Stimulated activated memory B cell treated with anti-CD40 and anti-IgM and Interleukin-4, amounts not matched to agents 10 μg/mL and 1 μg/mL and 100 μg/mL, for 72 hours (primary cell): ENCODE results near the gene THAP8.

Experiments
- ATAC-seq: fragments of 150-1000 bp; cut with Tn5 transposase; 2 replicates; pipeline ENCODE4 v1.10.0; 2021
- H3K27ac Mint-ChIP-seq: one replicate; pipeline ENCODE4 v1.8.0; 2022; ENCODE audit warnings: mild to moderate bottlenecking, mixed read lengths
- H3K27me3 Mint-ChIP-seq: one replicate; pipeline ENCODE4 v1.8.0; 2022; ENCODE audit warnings: mixed read lengths
- H3K36me3 Mint-ChIP-seq: one replicate; pipeline ENCODE4 v1.8.0; 2022; ENCODE audit warnings: mixed read lengths
- H3K4me1 Mint-ChIP-seq: one replicate; pipeline ENCODE4 v1.8.0; 2022; ENCODE audit warnings: mixed read lengths
- H3K4me3 Mint-ChIP-seq: one replicate; pipeline ENCODE4 v1.8.0; 2022; ENCODE audit warnings: mild to moderate bottlenecking, moderate library complexity, mixed read lengths
- H3K9me3 Mint-ChIP-seq: one replicate; pipeline ENCODE4 v1.8.0; 2022; ENCODE audit warnings: mixed read lengths

THAP8 gene

GRCh38 chr19:35996777-35997176 lies 57.3 kb downstream of the THAP8 start:
- Mint-ChIP-seq H3K27me3 (no peaks in the 10 kb centered on the region), H3K27ac (peak overlapping the region; percentile 90), H3K36me3 (peaks cover 11% of the 10 kb centered on the region), H3K4me1 (peaks cover 57% of the 10 kb centered on the region), H3K4me3 (peak overlapping the region; percentile 98), H3K9me3 (no peaks in the 10 kb centered on the region)
- ATAC-seq, result no peak

GRCh38 chr19:35995048-35995993 lies 58.8 kb downstream of the THAP8 start, which contains the start of gene SDHAF1:
SDHAF1 (plus strand) TSS chr19:35995188; CDS start chr19:35995275, 87 bp downstream.
- H3K27ac Mint-ChIP-seq, result peak within 1 kb of the TSS; percentile 90
- peak within 1 kb of the TSS; percentile 98 for H3K4me3 Mint-ChIP-seq
- ATAC-seq, result peak; percentile 96
- peaks cover 49% of the 10 kb centered on the region for H3K4me1 Mint-ChIP-seq
- no peaks in the 10 kb centered on the region for H3K27me3 Mint-ChIP-seq
- no peaks in the 10 kb centered on the region for H3K36me3 Mint-ChIP-seq
- H3K9me3 Mint-ChIP-seq, result no peaks in the 10 kb centered on the region

- Mint-ChIP-seq H3K27me3 (no peaks in the 10 kb centered on the region), H3K27ac (peak overlapping the region; percentile 90), H3K4me1 (peaks cover 44% of the 10 kb centered on the region), H3K4me3 (peak overlapping the region; percentile 72), H3K9me3 (no peaks in the 10 kb centered on the region), H3K36me3 (no peaks in the 10 kb centered on the region)
- ATAC-seq, result no peak
Observed at GRCh38 chr19:35993923-35994598, 60.0 kb downstream of the THAP8 start.

GRCh38 chr19:35992907-35993765 lies 60.9 kb downstream of the THAP8 start:
- no peaks in the 10 kb centered on the region for H3K9me3 Mint-ChIP-seq
- no peak overlapping the region for H3K27ac Mint-ChIP-seq
- peaks cover 41% of the 10 kb centered on the region for H3K4me1 Mint-ChIP-seq
- no peak for ATAC-seq
- H3K36me3 Mint-ChIP-seq, result no peaks in the 10 kb centered on the region
- no peak overlapping the region for H3K4me3 Mint-ChIP-seq
- no peaks in the 10 kb centered on the region for H3K27me3 Mint-ChIP-seq

DNA sequence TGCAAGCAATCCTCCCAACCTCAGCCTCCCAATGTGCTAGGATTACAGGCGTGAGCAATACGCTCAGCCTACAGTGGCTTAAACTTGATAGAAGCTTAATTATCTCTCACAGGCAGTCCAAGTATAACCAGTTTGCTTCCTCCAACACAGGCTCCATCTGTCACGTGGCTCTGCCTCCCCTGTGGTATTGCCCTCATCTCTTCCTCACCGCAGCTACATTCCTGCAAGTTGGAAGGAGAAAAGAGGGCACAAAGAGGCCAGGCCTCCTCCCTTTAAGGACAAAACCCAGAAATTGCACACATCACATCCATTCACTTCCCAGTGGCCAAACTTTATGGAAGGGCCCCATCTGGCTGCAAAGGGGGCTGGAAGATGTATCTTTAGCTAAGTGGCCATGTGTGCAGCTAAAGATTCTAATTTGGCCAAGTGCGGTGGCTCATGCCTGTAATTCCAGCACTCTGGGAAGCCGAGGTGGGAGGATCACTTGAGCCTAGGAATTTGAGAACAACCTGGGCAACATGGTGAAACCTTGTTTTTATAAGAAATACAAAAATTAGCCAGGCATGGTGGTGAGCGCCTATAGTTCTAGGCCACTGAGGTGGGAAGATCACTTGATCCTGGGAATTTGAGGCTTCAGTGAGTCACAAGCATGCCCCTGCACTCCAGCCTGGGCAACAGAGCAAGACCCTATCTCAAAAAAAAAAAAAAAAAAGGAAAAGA lies 62.2 kb downstream of the THAP8 start:
- ATAC-seq, result no peak
- Mint-ChIP-seq H3K4me3 (no peak overlapping the region), H3K36me3 (no peaks in the 10 kb centered on the region), H3K9me3 (no peaks in the 10 kb centered on the region), H3K27me3 (peaks cover 11% of the 10 kb centered on the region), H3K27ac (no peak overlapping the region), H3K4me1 (peaks cover 35% of the 10 kb centered on the region)

DNA sequence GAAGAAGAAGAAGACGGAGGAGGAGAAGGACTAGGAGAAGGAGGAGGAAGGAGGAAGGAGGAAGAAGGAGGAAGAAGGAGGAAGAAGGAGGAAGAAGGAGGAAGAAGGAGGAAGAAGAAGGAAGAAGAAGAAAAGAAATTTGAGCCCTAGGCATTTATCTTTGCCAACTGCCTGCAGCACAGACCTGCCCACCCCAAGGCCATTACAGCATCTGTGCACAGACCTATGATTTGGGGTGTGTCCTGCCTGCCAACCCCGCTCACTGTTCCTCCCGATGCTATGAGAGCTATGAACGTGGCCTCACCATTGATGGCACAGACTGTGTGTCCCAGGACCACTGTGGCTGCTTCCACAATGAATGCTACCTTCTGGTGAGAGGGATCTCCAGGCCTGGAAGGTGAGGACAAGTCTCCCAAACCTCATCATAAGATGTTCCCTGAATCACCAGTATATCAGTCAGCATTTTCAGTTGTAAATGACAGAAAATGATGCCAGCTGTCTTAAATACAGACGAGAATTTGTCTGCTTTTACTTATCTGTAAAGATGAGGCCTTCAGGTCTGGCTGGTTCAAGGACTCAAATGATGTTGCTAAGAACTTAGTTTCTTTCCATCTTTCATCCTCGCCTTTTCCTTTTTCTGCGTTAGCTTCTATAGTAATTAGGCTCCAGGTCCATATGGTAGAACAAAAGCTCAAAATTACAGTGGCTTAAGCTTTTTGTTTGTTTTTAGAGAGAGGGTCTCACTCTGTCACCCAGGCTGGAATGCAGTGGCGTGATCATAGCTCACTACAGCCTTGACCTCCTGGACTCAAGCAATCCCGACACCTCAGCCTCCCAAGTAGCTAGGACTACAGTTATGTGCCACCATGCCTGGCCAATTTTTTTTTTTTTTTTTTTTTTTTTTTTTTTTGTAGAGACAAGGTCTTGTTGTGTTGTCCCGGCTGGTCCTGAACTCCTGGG lies 63.0 kb downstream of the THAP8 start:
- H3K27me3 Mint-ChIP-seq, result peaks cover 19% of the 10 kb centered on the region
- ATAC-seq, result no peak
- no peaks in the 10 kb centered on the region for H3K9me3 Mint-ChIP-seq
- peaks cover 33% of the 10 kb centered on the region for H3K4me1 Mint-ChIP-seq
- H3K36me3 Mint-ChIP-seq, result no peaks in the 10 kb centered on the region
- no peak overlapping the region for H3K4me3 Mint-ChIP-seq
- H3K27ac Mint-ChIP-seq, result no peak overlapping the region

- no peak overlapping the region for H3K4me3 Mint-ChIP-seq
- H3K36me3 Mint-ChIP-seq, result no peaks in the 10 kb centered on the region
- no peak for ATAC-seq
- peaks cover 26% of the 10 kb centered on the region for H3K4me1 Mint-ChIP-seq
- peaks cover 28% of the 10 kb centered on the region for H3K27me3 Mint-ChIP-seq
- no peak overlapping the region for H3K27ac Mint-ChIP-seq
- no peaks in the 10 kb centered on the region for H3K9me3 Mint-ChIP-seq
Observed at GRCh38 chr19:35990156-35990555, 63.9 kb downstream of the THAP8 start.

DNA sequence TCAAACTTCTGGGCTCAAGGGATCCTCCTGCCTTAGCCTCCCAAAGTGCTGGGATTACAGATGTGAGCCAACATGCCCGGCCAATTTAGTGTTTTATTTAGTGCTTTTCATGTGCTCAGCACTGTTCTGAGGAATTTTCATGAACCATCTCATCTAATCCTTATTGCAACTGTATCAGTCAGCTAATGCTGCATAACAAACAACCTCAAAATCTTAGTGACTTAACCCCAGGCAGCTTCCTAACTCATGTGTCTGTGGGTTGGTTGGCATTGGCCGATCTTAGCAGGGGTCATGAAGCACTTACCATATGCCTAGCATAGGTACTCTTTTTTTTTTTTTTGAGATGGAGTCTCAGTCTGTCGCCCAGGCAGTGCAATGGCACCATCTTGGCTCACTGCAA lies 65.3 kb downstream of the THAP8 start:
- H3K27me3 Mint-ChIP-seq, result peaks cover 42% of the 10 kb centered on the region
- H3K9me3 Mint-ChIP-seq, result no peaks in the 10 kb centered on the region
- no peak overlapping the region for H3K4me3 Mint-ChIP-seq
- no peak for ATAC-seq
- no peaks in the 10 kb centered on the region for H3K36me3 Mint-ChIP-seq
- H3K4me1 Mint-ChIP-seq, result peaks cover 13% of the 10 kb centered on the region
- no peak overlapping the region for H3K27ac Mint-ChIP-seq

GRCh38 chr19:35987571-35987896 lies 66.6 kb downstream of the THAP8 start:
- no peak overlapping the region for H3K27ac Mint-ChIP-seq
- no peak for ATAC-seq
- H3K36me3 Mint-ChIP-seq, result no peaks in the 10 kb centered on the region
- H3K27me3 Mint-ChIP-seq, result peaks cover 54% of the 10 kb centered on the region
- H3K4me1 Mint-ChIP-seq, result peaks cover 9% of the 10 kb centered on the region
- peak overlapping the region; percentile 62 for H3K4me3 Mint-ChIP-seq
- no peaks in the 10 kb centered on the region for H3K9me3 Mint-ChIP-seq

DNA sequence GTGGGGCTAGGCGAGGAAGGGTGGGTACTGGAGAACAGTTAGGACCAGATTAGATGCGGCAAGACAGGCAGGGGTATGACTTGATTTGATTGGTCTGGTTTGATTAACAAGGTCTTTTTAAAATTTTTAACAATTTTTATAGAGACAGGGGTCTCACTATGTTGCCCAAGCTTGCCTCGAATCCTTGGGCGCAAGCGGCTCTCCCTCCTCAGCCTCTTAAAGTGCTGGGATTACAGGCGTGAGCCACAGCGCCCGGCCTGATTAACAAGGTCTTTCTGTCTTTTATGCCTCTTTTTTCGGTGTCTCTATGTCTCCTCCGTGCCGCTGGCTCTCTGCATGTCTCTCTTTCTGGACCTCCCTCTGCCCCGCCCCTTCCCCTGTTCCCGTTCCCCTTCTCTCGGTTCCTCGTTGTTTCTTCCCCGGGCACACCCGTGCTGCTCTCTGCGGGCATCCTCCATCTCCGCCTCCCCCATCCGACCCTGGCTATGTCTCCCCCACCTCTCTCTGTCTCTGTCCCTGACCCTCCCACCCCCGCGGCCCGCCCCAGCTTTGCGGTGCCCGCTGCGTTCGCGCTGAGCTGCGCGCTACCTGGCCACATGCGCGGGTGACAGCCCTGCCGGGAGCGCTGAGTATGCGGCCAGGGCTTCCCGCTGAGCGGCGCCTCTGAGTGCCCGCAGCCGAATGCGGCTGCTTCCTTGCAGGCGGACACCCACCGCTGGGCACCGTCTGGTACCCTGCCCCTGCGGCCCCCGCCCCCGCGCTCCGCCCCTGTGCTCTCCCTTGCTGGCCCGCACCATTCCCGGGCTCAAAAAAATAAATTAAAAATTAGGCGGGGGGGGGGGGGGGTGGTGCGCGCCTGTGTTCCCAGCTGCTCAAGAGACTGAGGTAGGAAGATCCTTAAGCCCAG lies 67.2 kb downstream of the THAP8 start:
- H3K9me3 Mint-ChIP-seq, result no peaks in the 10 kb centered on the region
- H3K4me1 Mint-ChIP-seq, result peaks cover 9% of the 10 kb centered on the region
- H3K27ac Mint-ChIP-seq, result no peak overlapping the region
- peak; percentile 76 for ATAC-seq
- H3K27me3 Mint-ChIP-seq, result peaks cover 60% of the 10 kb centered on the region
- H3K4me3 Mint-ChIP-seq, result peak overlapping the region; percentile 73
- no peaks in the 10 kb centered on the region for H3K36me3 Mint-ChIP-seq

DNA sequence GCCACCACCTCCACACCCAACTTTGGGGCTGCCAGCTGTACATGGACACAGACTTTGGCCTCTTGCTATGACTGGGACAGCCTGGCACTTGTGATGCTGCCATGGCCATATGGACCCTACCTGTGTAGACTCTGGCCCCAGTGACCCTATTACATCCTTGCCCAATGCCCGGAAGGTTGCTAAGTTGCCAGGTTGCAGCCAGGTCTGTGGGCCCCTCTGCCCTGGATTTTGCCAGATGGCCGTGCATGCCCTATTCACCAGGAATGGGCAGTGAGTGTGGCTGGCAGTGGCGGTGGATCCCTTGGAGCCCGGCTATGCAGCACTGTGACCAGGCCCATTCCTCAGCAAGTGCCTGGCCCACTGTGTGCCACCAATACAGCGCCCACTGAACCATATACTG lies 68.0 kb downstream of the THAP8 start:
- ATAC-seq, result no peak
- Mint-ChIP-seq H3K27me3 (peaks cover 66% of the 10 kb centered on the region), H3K27ac (no peak overlapping the region), H3K9me3 (no peaks in the 10 kb centered on the region), H3K4me3 (peak overlapping the region; percentile 43), H3K36me3 (no peaks in the 10 kb centered on the region), H3K4me1 (peaks cover 9% of the 10 kb centered on the region)
